Activated CD8-positive, alpha-beta T cell treated with anti-CD3 and anti-CD28 coated beads for 36 hours (primary cell): ENCODE data around the gene TNIK. TPM values are rescaled to one million over a fixed set of nuclear protein-coding genes. Genes with fewer than 3 reads are reported as not detected.

Experiments
- ATAC-seq: fragments of 200-7000 bp; cut with Tn5 transposase; one replicate; pipeline ENCODE4 v1.10.0; 2021; ENCODE audit warnings: mild to moderate bottlenecking, moderate library complexity
- CTCF ChIA-PET: fragments of 350-600 bp; sonication (Branson Sonifier 250); formaldehyde crosslinking; loops from one replicate; lab custom pipeline; 2021; ENCODE audit warnings: antibody characterized with exemption; lab: Charles Lee
- POLR2A ChIA-PET: fragments of 350-600 bp; sonication (Branson Sonifier 250); formaldehyde crosslinking; loops from one replicate; lab custom pipeline; 2021; ENCODE audit warnings: antibody characterized with exemption; lab: Charles Lee
- DNase-seq: peaks from one replicate; pipeline ENCODE4 v3.0.0-alpha.2; 2020
- H3K27ac Mint-ChIP-seq: one replicate; pipeline ENCODE4 v1.8.0; 2021; ENCODE audit warnings: mild to moderate bottlenecking, mixed read lengths
- H3K27me3 Mint-ChIP-seq: one replicate; pipeline ENCODE4 v1.8.0; 2021; ENCODE audit warnings: mixed read lengths
- H3K36me3 Mint-ChIP-seq: one replicate; pipeline ENCODE4 v1.8.0; 2021; ENCODE audit warnings: low read depth, mixed read lengths
- H3K4me1 Mint-ChIP-seq: one replicate; pipeline ENCODE4 v1.8.0; 2021; ENCODE audit warnings: low read depth, mixed read lengths
- H3K4me3 Mint-ChIP-seq: one replicate; pipeline ENCODE4 v1.8.0; 2021; ENCODE audit warnings: mild to moderate bottlenecking, moderate library complexity, mixed read lengths
- H3K9me3 Mint-ChIP-seq: one replicate; pipeline ENCODE4 v1.8.0; 2021; ENCODE audit warnings: mixed read lengths
- CTCF ChIP-seq: fragments of 200-600 bp; IDR thresholded peaks from one replicate; pipeline ENCODE4 v1.8.0; 2022; ENCODE audit warnings: antibody characterized with exemption, mild to moderate bottlenecking
- intact Hi-C: fragments of 100-400 bp; cut with micrococcal nuclease; formaldehyde crosslinking; loops from one replicate; pipeline ENCODE4 v1.10.0; 2022
- total RNA-seq, 2 experiments: library from RNA; stranded (reverse); gene quantifications; one replicate each; pipeline ENCODE4 v1.2.3, GENCODE V29; 2021

TNIK gene
- total RNA-seq, 2 experiments from 2014 or later: 25.1 to 28.8 TPM

DNA sequence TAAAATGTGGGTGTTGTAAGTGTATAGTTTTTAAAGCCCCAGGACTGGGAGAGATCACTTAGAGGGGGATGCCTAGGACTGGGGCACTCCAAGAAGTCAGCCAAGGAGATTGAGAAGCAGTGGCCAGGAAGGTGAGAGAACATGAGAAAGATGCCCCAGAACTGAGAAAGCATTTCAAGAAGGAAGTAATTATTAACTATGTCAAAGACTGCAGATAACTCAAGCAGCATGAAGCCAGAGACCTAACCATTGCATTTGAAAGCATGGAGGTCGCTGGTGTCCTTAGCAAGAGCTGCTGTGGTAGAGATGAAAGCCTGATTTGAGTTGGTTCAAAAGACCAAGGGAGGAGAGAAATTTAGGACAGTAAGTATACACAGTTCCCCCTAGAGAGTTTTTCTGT is 403.1 kb downstream of the TNIK start:
- no peaks in the 10 kb centered on the region for H3K4me1 Mint-ChIP-seq
- no peak overlapping the region for H3K4me3 Mint-ChIP-seq
- no peaks in the 10 kb centered on the region for H3K36me3 Mint-ChIP-seq
- ChIA-PET POLR2A (no interaction called here), CTCF (interaction anchor here (1.0 kb wide), 1 partner anchor 22 kb away, joined by 3 read pairs; no protein-coding TSS in a partner anchor)
- no peaks in the 10 kb centered on the region for H3K27me3 Mint-ChIP-seq
- ATAC-seq (no peak), DNase-seq (no peak)
- H3K9me3 Mint-ChIP-seq: no peaks in the 10 kb centered on the region
- intact Hi-C loops: no loop called here
- no peak for TF ChIP-seq CTCF
- no peak overlapping the region for H3K27ac Mint-ChIP-seq

DNA sequence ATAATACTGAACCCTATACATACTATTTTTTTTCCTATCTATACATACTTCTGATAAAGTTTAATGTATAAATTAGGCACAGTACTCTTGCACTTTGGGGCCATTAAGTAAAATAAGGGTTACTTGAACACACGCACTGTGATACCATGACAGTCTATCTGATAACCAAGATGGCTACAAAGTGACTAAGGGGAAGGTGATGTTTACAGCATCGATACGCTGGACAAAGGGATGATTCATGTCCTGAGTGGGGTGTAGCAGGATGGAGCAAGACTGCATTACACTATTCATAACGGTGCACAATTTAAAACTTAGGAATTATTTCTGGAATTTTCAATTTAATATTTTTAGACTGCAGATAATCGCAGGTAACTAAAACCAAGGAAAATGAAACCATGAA is 403.7 kb downstream of the TNIK start:
- CTCF ChIA-PET: no interaction called here
- ATAC-seq: no peak
- no peak for TF ChIP-seq CTCF
- intact Hi-C loops: no loop called here
- DNase-seq: no peak
- H3K9me3 Mint-ChIP-seq: no peaks in the 10 kb centered on the region
- H3K27ac Mint-ChIP-seq: no peak overlapping the region
- H3K27me3 Mint-ChIP-seq: no peaks in the 10 kb centered on the region
- no peak overlapping the region for H3K4me3 Mint-ChIP-seq
- POLR2A ChIA-PET: no interaction called here
- no peaks in the 10 kb centered on the region for H3K4me1 Mint-ChIP-seq
- no peaks in the 10 kb centered on the region for H3K36me3 Mint-ChIP-seq

GRCh38 chr3:171055336-171056178 is 404.6 kb downstream of the TNIK start:
- Mint-ChIP-seq H3K4me3 (no peak overlapping the region), H3K9me3 (no peaks in the 10 kb centered on the region), H3K27me3 (peaks cover under 1% of the 10 kb centered on the region), H3K36me3 (no peaks in the 10 kb centered on the region), H3K4me1 (no peaks in the 10 kb centered on the region), H3K27ac (no peak overlapping the region)
- POLR2A ChIA-PET: no interaction called here
- DNase-seq (no peak), ATAC-seq (no peak)
- intact Hi-C loops: no loop called here
- CTCF ChIA-PET: no interaction called here
- TF ChIP-seq CTCF: no peak

GRCh38 chr3:171054921-171055320 is 405.3 kb downstream of the TNIK start:
- intact Hi-C loops: loop anchor here (5.0 kb wide), 1 partner anchor 512 kb away; no protein-coding TSS in a partner anchor
- H3K4me3 Mint-ChIP-seq: no peak overlapping the region
- peaks cover 5% of the 10 kb centered on the region for H3K27me3 Mint-ChIP-seq
- ChIA-PET CTCF (no interaction called here), POLR2A (no interaction called here)
- no peak overlapping the region for H3K27ac Mint-ChIP-seq
- DNase-seq (no peak), ATAC-seq (no peak)
- H3K4me1 Mint-ChIP-seq: no peaks in the 10 kb centered on the region
- H3K9me3 Mint-ChIP-seq: no peaks in the 10 kb centered on the region
- TF ChIP-seq CTCF: no peak
- no peaks in the 10 kb centered on the region for H3K36me3 Mint-ChIP-seq

DNA sequence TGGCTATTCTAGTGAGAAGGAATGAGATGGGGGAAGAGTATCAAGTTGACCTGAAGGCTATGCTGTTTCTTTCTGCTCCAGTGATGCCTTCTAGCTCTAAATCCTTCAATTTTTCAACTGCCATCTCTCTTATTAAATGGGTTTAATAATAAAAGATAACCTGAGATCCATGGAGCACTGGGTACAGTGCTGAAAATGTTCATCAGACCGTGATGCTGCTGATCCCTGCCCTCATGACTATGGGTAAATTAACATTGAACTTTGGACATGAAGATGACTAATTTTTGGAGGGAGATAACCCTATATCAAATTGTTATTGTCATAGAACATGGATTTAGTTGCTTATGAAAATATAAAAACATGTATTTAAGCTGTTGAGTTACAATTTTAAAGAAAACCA is 406.0 kb downstream of the TNIK start:
- Mint-ChIP-seq H3K4me1 (no peaks in the 10 kb centered on the region), H3K9me3 (no peaks in the 10 kb centered on the region), H3K27ac (no peak overlapping the region), H3K4me3 (no peak overlapping the region), H3K27me3 (peaks cover 9% of the 10 kb centered on the region), H3K36me3 (no peaks in the 10 kb centered on the region)
- ChIA-PET POLR2A (no interaction called here), CTCF (no interaction called here)
- intact Hi-C loops: loop anchor here (5.0 kb wide), 1 partner anchor 513 kb away; no protein-coding TSS in a partner anchor
- ATAC-seq (no peak), DNase-seq (no peak)
- no peak for TF ChIP-seq CTCF
